Thyroid gland (tissue), 4 donors: Measurements from ENCODE around the gene PLPP3. TPM values are rescaled to one million over a fixed set of nuclear protein-coding genes. Genes with fewer than 3 reads are reported as not detected.

Experiments
- DNase-seq, 2 donors: peaks; one replicate each; pipeline ENCODE4 v3.0.0-alpha.2; 2019
- H3K27ac ChIP-seq, 3 donors: fragments of 200-600 bp; sonication (generic); 1 replicate in 2 of 3; 2 replicates in 1 of 3; pipeline ENCODE4 v1.5.1; 2016 to 2019; ENCODE audit warnings: mild to moderate bottlenecking in 1 of 3, moderate library complexity in 1 of 3
- H3K27me3 ChIP-seq: fragments of 200-600 bp; sonication (generic); one replicate; pipeline ENCODE4 v1.5.1; 2019
- H3K36me3 ChIP-seq, 2 donors: fragments of 200-600 bp; sonication (generic); one replicate each; pipeline ENCODE4 v1.5.1; 2016 to 2019
- H3K4me1 ChIP-seq, 2 donors: fragments of 200-600 bp; sonication (generic); one replicate each; pipeline ENCODE4 v1.5.1; 2017 to 2019
- H3K4me3 ChIP-seq, 3 donors: fragments of 200-600 bp; sonication (generic); replicated peaks in 1 of 3; 1 replicate in 2 of 3; 2 replicates in 1 of 3; pipeline ENCODE4 v1.5.1; 2016; ENCODE audit warnings: mild to moderate bottlenecking in 1 of 3
- H3K9me3 ChIP-seq: fragments of 200-600 bp; sonication (generic); one replicate; pipeline ENCODE4 v1.5.1; 2017
- CTCF ChIP-seq, 6 experiments: fragments of 200-600 bp in 3 of 6; fragments of 450-650 bp in 3 of 6; sonication (generic) in 3 of 6; IDR thresholded peaks; one replicate each; pipeline ENCODE4 v1.5.1; 2016 to 2019; ENCODE audit warnings: antibody characterized with exemption in 6 of 6, mild to moderate bottlenecking in 2 of 6, inconsistent platforms in 1 of 6, moderate library complexity in 1 of 6
- POLR2A ChIP-seq, 2 donors: fragments of 450-650 bp; IDR thresholded peaks; one replicate each; pipeline ENCODE4 v1.6.1; 2017; ENCODE audit warnings: antibody characterized with exemption in 2 of 2, mild to moderate bottlenecking in 2 of 2, moderate library complexity in 1 of 2
- WGBS, 2 donors: methylation state at CpG; one replicate each; pipeline ENCODE4 v1.1.5; 2017; 5-methylcytosine and 5-hydroxymethylcytosine counted together
- intact Hi-C: fragments of 100-400 bp; cut with DNase I; formaldehyde crosslinking; loops from one replicate; pipeline ENCODE4 v1.15.1; 2023
- total RNA-seq, 4 donors: library from RNA; depleted of rRNA; stranded (reverse); fragments of >200 nt; gene quantifications; one replicate each; pipeline ENCODE4 v1.2.3, GENCODE V29; 2016

The PLPP3 gene
- total RNA-seq, 4 donors from 2014 or later, result 257 to 764 (median 675) TPM

- Histone ChIP-seq H3K4me3 (peak overlapping the region; percentile 93 to 96 (median 94)), H3K27me3 (no peaks in the 10 kb centered on the region), H3K9me3 (no peaks in the 10 kb centered on the region), H3K36me3 (no peaks in the 10 kb centered on the region), H3K27ac (peak overlapping the region; percentile 97 to 98 (median 97)), H3K4me1 (peaks cover 24 to 44% of the 10 kb centered on the region in 2 donors)
- intact Hi-C loops, result loop anchor here (10.0 kb wide), 2 partner anchors 52 to 512 kb away; no protein-coding TSS in a partner anchor
- WGBS, 2 donors, result 0 to 4% methylated on average over 1 of the region's 1 CpG
- TF ChIP-seq CTCF (IDR thresholded peaks at IDR 0.05) (peak in 4 of 6 experiments; percentile 22 to 44 (median 36)), POLR2A (IDR thresholded peaks at IDR 0.05) (peak in 1 of 2 donors; percentile 53)
- peak; percentile 40 to 42 for DNase-seq
Observed at GRCh38 chr1:56576880-56577405, 2.4 kb downstream of the PLPP3 start.

GRCh38 chr1:56575865-56576264 lies 3.5 kb downstream of the PLPP3 start:
- no peaks in the 10 kb centered on the region for H3K9me3 ChIP-seq
- H3K4me3 ChIP-seq, result peak overlapping the region in 2 of 3 donors; percentile 93 to 96
- DNase-seq, result no peak
- intact Hi-C loops, result loop anchor here (10.0 kb wide), 2 partner anchors 51 to 511 kb away; no protein-coding TSS in a partner anchor
- no peaks in the 10 kb centered on the region for H3K36me3 ChIP-seq
- peak overlapping the region; percentile 97 to 98 (median 97) for H3K27ac ChIP-seq
- peaks cover 29 to 47% of the 10 kb centered on the region in 2 donors for H3K4me1 ChIP-seq
- TF ChIP-seq POLR2A (IDR thresholded peaks at IDR 0.05), result no peak
- no peak for TF ChIP-seq CTCF (IDR thresholded peaks at IDR 0.05)
- WGBS, 2 donors, result 11 to 16% methylated on average over 3 of the region's 3 CpGs
- no peaks in the 10 kb centered on the region for H3K27me3 ChIP-seq

- no peaks in the 10 kb centered on the region for H3K36me3 ChIP-seq
- peak overlapping the region in 2 of 3 donors; percentile 93 to 96 for H3K4me3 ChIP-seq
- WGBS, 2 donors, result 26 to 29% methylated on average over 4 of the region's 4 CpGs
- peak overlapping the region; percentile 97 to 98 (median 97) for H3K27ac ChIP-seq
- intact Hi-C loops, result loop anchor here (10.0 kb wide), 2 partner anchors 50 to 510 kb away; no protein-coding TSS in a partner anchor
- no peak for DNase-seq
- no peaks in the 10 kb centered on the region for H3K27me3 ChIP-seq
- H3K4me1 ChIP-seq, result peaks cover 34 to 47% of the 10 kb centered on the region in 2 donors
- TF ChIP-seq POLR2A (IDR thresholded peaks at IDR 0.05) (no peak), CTCF (IDR thresholded peaks at IDR 0.05) (no peak)
- no peaks in the 10 kb centered on the region for H3K9me3 ChIP-seq
Observed at GRCh38 chr1:56574794-56575193, 4.6 kb downstream of the PLPP3 start.

- WGBS, 2 donors, result 13 to 25% methylated on average over 4 of the region's 4 CpGs
- TF ChIP-seq CTCF (IDR thresholded peaks at IDR 0.05) (peak in 1 of 6 experiments; percentile 16), POLR2A (IDR thresholded peaks at IDR 0.05) (no peak)
- Histone ChIP-seq H3K9me3 (no peaks in the 10 kb centered on the region), H3K27ac (peak overlapping the region; percentile 97 to 98 (median 97)), H3K4me1 (peaks cover 48 to 61% of the 10 kb centered on the region in 2 donors), H3K27me3 (no peaks in the 10 kb centered on the region), H3K36me3 (no peaks in the 10 kb centered on the region), H3K4me3 (peak overlapping the region in 1 of 3 donors; percentile 93)
- intact Hi-C loops, result loop anchor here (10.0 kb wide), 2 partner anchors 49 to 509 kb away; no protein-coding TSS in a partner anchor
- peak; percentile 66 to 68 for DNase-seq
Observed at GRCh38 chr1:56573311-56573710, 6.1 kb downstream of the PLPP3 start.
